ENCODE data around the gene DSG2. TPM values are rescaled to one million over a fixed set of nuclear protein-coding genes. Genes with fewer than 3 reads are reported as not detected.

The DSG2 gene
- total RNA-seq, 1 experiment from 2014 or later = not detected

DNA sequence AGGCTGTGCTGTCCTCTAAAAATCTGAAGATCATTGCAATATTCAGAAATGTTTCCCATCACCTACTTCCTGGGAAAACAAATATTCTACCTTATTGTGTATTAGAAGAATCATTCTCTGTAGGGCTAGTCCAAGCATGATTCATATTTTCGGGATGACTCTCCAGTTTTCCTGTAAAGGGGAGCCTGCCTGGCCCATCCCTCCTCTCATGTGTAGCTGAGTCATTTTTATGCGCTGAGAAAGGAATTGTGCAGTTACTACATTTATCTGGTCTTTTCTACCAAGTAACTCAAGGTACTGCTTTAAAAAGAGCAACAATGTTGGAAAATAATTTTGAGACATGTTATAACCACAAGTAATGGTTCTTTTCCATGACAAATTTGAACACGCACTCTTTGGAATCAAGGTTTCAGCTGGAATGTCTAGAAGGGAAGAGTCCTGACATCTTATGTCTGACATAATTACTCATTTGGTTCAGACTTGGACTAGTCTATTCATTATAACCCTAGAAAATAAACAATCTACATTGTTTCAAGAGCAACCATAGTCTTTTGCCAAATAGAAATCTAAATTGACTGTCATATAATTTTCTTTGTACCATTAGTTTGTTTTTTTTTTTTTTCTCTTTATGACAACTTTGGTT lies 43.8 kb upstream of the DSG2 start:
- H3K36me3 ChIP-seq (ENCODE audit: insufficient read depth, low read length, poor library complexity, severe bottlenecking) = no peaks in the 10 kb centered on the region
- H3K4me1 ChIP-seq (ENCODE audit: insufficient read depth, low read length, poor library complexity, severe bottlenecking) = no peaks in the 10 kb centered on the region
- no peak for DNase-seq (ENCODE audit: low spot score)
- H3K27ac ChIP-seq (ENCODE audit: low read depth, low read length, poor library complexity, severe bottlenecking) = no peak overlapping the region
- H3K4me3 ChIP-seq (ENCODE audit: low read depth, low read length, poor library complexity, severe bottlenecking) = no peak overlapping the region
- ChIA-PET CTCF (no interaction called here), POLR2A (ENCODE audit: low non-redundant PET) (no interaction called here)
- no peak for TF ChIP-seq EZH2 (IDR thresholded peaks at IDR 0.05; ENCODE audit: borderline replicate concordance, low read depth, low read length, poor library complexity, severe bottlenecking)
- TF ChIP-seq, protein P1, sequence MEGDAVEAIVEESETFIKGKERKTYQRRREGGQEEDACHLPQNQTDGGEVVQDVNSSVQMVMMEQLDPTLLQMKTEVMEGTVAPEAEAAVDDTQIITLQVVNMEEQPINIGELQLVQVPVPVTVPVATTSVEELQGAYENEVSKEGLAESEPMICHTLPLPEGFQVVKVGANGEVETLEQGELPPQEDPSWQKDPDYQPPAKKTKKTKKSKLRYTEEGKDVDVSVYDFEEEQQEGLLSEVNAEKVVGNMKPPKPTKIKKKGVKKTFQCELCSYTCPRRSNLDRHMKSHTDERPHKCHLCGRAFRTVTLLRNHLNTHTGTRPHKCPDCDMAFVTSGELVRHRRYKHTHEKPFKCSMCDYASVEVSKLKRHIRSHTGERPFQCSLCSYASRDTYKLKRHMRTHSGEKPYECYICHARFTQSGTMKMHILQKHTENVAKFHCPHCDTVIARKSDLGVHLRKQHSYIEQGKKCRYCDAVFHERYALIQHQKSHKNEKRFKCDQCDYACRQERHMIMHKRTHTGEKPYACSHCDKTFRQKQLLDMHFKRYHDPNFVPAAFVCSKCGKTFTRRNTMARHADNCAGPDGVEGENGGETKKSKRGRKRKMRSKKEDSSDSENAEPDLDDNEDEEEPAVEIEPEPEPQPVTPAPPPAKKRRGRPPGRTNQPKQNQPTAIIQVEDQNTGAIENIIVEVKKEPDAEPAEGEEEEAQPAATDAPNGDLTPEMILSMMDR (conservative IDR thresholded peaks at IDR 0.05; ENCODE audit: low read depth, low read length) = no peak
- intact Hi-C loops (cut with micrococcal nuclease; ENCODE audit: unreplicated experiment) = no loop called here
- no TSS peak for BruUV-seq (replicated peaks)
- peaks cover 46% of the 10 kb centered on the region for H3K27me3 ChIP-seq (replicated peaks; ENCODE audit: insufficient read depth, low read depth, low read length, poor library complexity)
- H3K9me3 ChIP-seq (ENCODE audit: low read depth, low read length, poor library complexity, severe bottlenecking) = no peaks in the 10 kb centered on the region

DNA sequence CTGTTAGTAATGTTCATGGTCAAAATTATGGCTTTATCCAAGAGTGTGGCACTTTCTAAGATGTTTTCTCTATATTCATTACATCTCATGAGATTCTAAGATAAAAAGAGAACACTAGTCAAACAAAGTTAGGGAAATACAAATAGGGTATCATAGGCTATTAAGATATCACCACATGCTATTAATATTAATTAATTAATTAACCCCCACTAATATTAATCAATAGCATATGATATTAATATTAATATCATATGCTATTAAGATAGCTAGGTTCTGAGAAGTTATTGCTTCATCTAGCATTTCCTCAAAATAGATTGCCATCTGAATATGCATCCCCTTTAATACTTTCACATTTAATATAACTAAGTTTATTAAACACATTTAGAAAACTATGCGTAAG lies 28.3 kb upstream of the DSG2 start:
- DNase-seq (ENCODE audit: low spot score) = no peak
- ChIA-PET POLR2A (ENCODE audit: low non-redundant PET) (no interaction called here), CTCF (no interaction called here)
- BruUV-seq (replicated peaks) = no TSS peak
- TF ChIP-seq, protein P1 (conservative IDR thresholded peaks at IDR 0.05; ENCODE audit: low read depth, low read length) = no peak
- TF ChIP-seq EZH2 (IDR thresholded peaks at IDR 0.05; ENCODE audit: borderline replicate concordance, low read depth, low read length, poor library complexity, severe bottlenecking) = no peak
- Histone ChIP-seq H3K27me3 (replicated peaks; ENCODE audit: insufficient read depth, low read depth, low read length, poor library complexity) (peaks cover 28% of the 10 kb centered on the region), H3K4me3 (ENCODE audit: low read depth, low read length, poor library complexity, severe bottlenecking) (no peak overlapping the region), H3K36me3 (ENCODE audit: insufficient read depth, low read length, poor library complexity, severe bottlenecking) (no peaks in the 10 kb centered on the region), H3K9me3 (ENCODE audit: low read depth, low read length, poor library complexity, severe bottlenecking) (no peaks in the 10 kb centered on the region), H3K4me1 (ENCODE audit: insufficient read depth, low read length, poor library complexity, severe bottlenecking) (no peaks in the 10 kb centered on the region), H3K27ac (ENCODE audit: low read depth, low read length, poor library complexity, severe bottlenecking) (no peak overlapping the region)
- intact Hi-C loops (cut with micrococcal nuclease; ENCODE audit: unreplicated experiment) = no loop called here

DNA sequence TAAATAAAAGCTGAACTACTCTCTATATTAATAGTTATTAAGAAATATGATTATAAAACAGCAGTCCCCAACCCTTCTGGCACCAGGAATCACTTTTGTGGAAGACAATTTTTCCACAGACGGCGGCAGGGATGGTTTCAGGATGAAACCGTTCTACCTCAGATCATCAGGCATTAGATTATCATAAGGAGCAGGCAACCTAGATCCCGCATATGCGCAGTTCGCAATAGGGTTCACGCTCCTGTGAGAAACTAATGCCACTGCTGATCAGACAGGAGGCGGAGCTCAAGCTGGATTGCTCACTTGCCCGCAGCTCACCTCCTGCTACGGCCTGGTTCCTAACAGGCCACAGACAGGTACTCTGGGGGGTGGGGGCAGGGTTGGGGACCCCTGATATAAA lies 19.3 kb upstream of the DSG2 start:
- DNase-seq (ENCODE audit: low spot score) = no peak
- H3K36me3 ChIP-seq (ENCODE audit: insufficient read depth, low read length, poor library complexity, severe bottlenecking) = no peaks in the 10 kb centered on the region
- H3K4me3 ChIP-seq (ENCODE audit: low read depth, low read length, poor library complexity, severe bottlenecking) = no peak overlapping the region
- peaks cover 35% of the 10 kb centered on the region for H3K27me3 ChIP-seq (replicated peaks; ENCODE audit: insufficient read depth, low read depth, low read length, poor library complexity)
- no peaks in the 10 kb centered on the region for H3K4me1 ChIP-seq (ENCODE audit: insufficient read depth, low read length, poor library complexity, severe bottlenecking)
- CTCF ChIA-PET = no interaction called here
- H3K27ac ChIP-seq (ENCODE audit: low read depth, low read length, poor library complexity, severe bottlenecking) = no peak overlapping the region
- no peaks in the 10 kb centered on the region for H3K9me3 ChIP-seq (ENCODE audit: low read depth, low read length, poor library complexity, severe bottlenecking)
- BruUV-seq (replicated peaks) = no TSS peak
- POLR2A ChIA-PET (ENCODE audit: low non-redundant PET) = no interaction called here
- intact Hi-C loops (cut with micrococcal nuclease; ENCODE audit: unreplicated experiment) = no loop called here
- no peak for TF ChIP-seq EZH2 (IDR thresholded peaks at IDR 0.05; ENCODE audit: borderline replicate concordance, low read depth, low read length, poor library complexity, severe bottlenecking)
- TF ChIP-seq, protein P1 (conservative IDR thresholded peaks at IDR 0.05; ENCODE audit: low read depth, low read length) = no peak

All from A673 (cell line).